ENCODE data around the gene ITGAL.
A peak's percentile ranks its signal among the peaks of the same experiment; 100 is the strongest.

ITGAL gene

GRCh38 chr16:30567160-30567990, 94.8 kb downstream of the ITGAL start:
- no peak for DNase-seq (ENCODE audit: low read depth)

GRCh38 chr16:30567991-30568638, 95.6 kb downstream of the ITGAL start:
- DNase-seq (ENCODE audit: low read depth): no peak

- DNase-seq (ENCODE audit: low read depth): no peak
These were observed 96.7 kb downstream of the ITGAL start for GRCh38 chr16:30569281-30569680.

- no peak for DNase-seq (ENCODE audit: low read depth)
These were observed 97.4 kb downstream of the ITGAL start for GRCh38 chr16:30569746-30570635.

GRCh38 chr16:30570636-30571444, 98.3 kb downstream of the ITGAL start:
- DNase-seq (ENCODE audit: low read depth): no peak

GRCh38 chr16:30571445-30572322, 99.1 kb downstream of the ITGAL start, which contains the start of gene ZNF688:
Gene ZNF688 (minus strand): TSS chr16:30571714. CDS start chr16:30571629, 85 bp downstream.
- DNase-seq (ENCODE audit: low read depth): peak; percentile 89
